ENCODE measurements around the gene PARVB. TPM values are rescaled to one million over a fixed set of nuclear protein-coding genes. Genes with fewer than 3 reads are reported as not detected.

PARVB gene
- total RNA-seq, 1 donor from 2014 or later: 6.6 TPM

- no peak for DNase-seq
These were observed 112.7 kb downstream of the PARVB start for GRCh38 chr22:44136786-44137185.

- DNase-seq: no peak
These were observed 113.3 kb downstream of the PARVB start for GRCh38 chr22:44137415-44137814.

- no peak for DNase-seq
These were observed 115.7 kb downstream of the PARVB start for GRCh38 chr22:44139773-44140172.

GRCh38 chr22:44142421-44143104 lies 118.5 kb downstream of the PARVB start:
- no peak for DNase-seq

- no peak for DNase-seq
These were observed 119.0 kb downstream of the PARVB start for GRCh38 chr22:44143105-44143474.

- no peak for DNase-seq
These were observed 119.5 kb downstream of the PARVB start for GRCh38 chr22:44143579-44143978.

- no peak for DNase-seq
These were observed 120.0 kb downstream of the PARVB start for GRCh38 chr22:44144046-44144569.

- no peak for DNase-seq
These were observed 121.4 kb downstream of the PARVB start for GRCh38 chr22:44145544-44145943.

- no peak for DNase-seq
These were observed 122.2 kb downstream of the PARVB start for GRCh38 chr22:44146088-44146861.

GRCh38 chr22:44147008-44147645 lies 123.0 kb downstream of the PARVB start:
- DNase-seq: no peak

GRCh38 chr22:44147821-44148574 lies 123.9 kb downstream of the PARVB start:
- DNase-seq: no peak

GRCh38 chr22:44151676-44152075 lies 127.6 kb downstream of the PARVB start:
- peak; percentile 29 for DNase-seq

- DNase-seq: no peak
These were observed 129.6 kb downstream of the PARVB start for GRCh38 chr22:44153710-44154109.

GRCh38 chr22:44154436-44154942 lies 130.4 kb downstream of the PARVB start:
- no peak for DNase-seq

- DNase-seq: no peak
These were observed 131.0 kb downstream of the PARVB start for GRCh38 chr22:44155115-44155514.

GRCh38 chr22:44157916-44158618 lies 134.0 kb downstream of the PARVB start:
- no peak for DNase-seq

- DNase-seq: no peak
These were observed 134.7 kb downstream of the PARVB start for GRCh38 chr22:44158816-44159215.

- DNase-seq: no peak
These were observed 135.1 kb downstream of the PARVB start for GRCh38 chr22:44159221-44159620.

- DNase-seq: no peak
These were observed 135.7 kb downstream of the PARVB start for GRCh38 chr22:44159811-44160210.

- no peak for DNase-seq
These were observed 136.3 kb downstream of the PARVB start for GRCh38 chr22:44160421-44160820.

- DNase-seq: no peak
These were observed 137.6 kb downstream of the PARVB start for GRCh38 chr22:44161673-44162072.

GRCh38 chr22:44162960-44163359 lies 138.9 kb downstream of the PARVB start:
- no peak for DNase-seq

Measured in skin of body (tissue), 2 donors.